GM19193 (cell line): Measurements from ENCODE around the gene KDM1B.

ENCODE experiments used
- POLR2A ChIP-seq: IDR thresholded peaks from 4 replicates; pipeline ENCODE4 v1.6.1; 2011; ENCODE audit not compliant: insufficient read depth, insufficient read length; ENCODE audit errors: extremely low read depth

KDM1B gene

GRCh38 chr6:18261877-18262276 lies 106.7 kb downstream of the KDM1B start:
- no peak for TF ChIP-seq POLR2A

GRCh38 chr6:18262702-18263417 lies 107.6 kb downstream of the KDM1B start:
- peak; percentile 53 for TF ChIP-seq POLR2A

- TF ChIP-seq POLR2A = no peak
Observed at GRCh38 chr6:18263418-18264218, 108.4 kb downstream of the KDM1B start.

- peak; percentile 62 for TF ChIP-seq POLR2A
Observed at GRCh38 chr6:18264219-18264922, 109.1 kb downstream of the KDM1B start, which contains the start of gene DEK. Gene DEK, minus strand, starts transcription at chr6:18264530. Its CDS starts 543 bp downstream, at chr6:18263987.

GRCh38 chr6:18264923-18265377 lies 109.7 kb downstream of the KDM1B start:
- TF ChIP-seq POLR2A = no peak

GRCh38 chr6:18265787-18266522 lies 110.7 kb downstream of the KDM1B start:
- no peak for TF ChIP-seq POLR2A

- TF ChIP-seq POLR2A = no peak
Observed at GRCh38 chr6:18266523-18266912, 111.3 kb downstream of the KDM1B start.

GRCh38 chr6:18268066-18268465 lies 112.8 kb downstream of the KDM1B start:
- TF ChIP-seq POLR2A = no peak

- TF ChIP-seq POLR2A = no peak
Observed at GRCh38 chr6:18269253-18269652, 114.0 kb downstream of the KDM1B start.

GRCh38 chr6:18269717-18270116 lies 114.5 kb downstream of the KDM1B start:
- no peak for TF ChIP-seq POLR2A

GRCh38 chr6:18270216-18270615 lies 115.0 kb downstream of the KDM1B start:
- no peak for TF ChIP-seq POLR2A
